SHP77 treated with DMSO at 0.1 percent for 48 hours (cell line): Measurements from ENCODE around the gene FGF16.
"Not testable (repeated sequence)": the region's sequence is repeated elsewhere in the genome, so short reads cannot be mapped to it uniquely, and the experiment has no call there.

ENCODE experiments used
- DNase-seq: peaks from one replicate; lab custom pipeline; 2025; lab: John Stamatoyannopoulos, UW

The FGF16 gene

DNA sequence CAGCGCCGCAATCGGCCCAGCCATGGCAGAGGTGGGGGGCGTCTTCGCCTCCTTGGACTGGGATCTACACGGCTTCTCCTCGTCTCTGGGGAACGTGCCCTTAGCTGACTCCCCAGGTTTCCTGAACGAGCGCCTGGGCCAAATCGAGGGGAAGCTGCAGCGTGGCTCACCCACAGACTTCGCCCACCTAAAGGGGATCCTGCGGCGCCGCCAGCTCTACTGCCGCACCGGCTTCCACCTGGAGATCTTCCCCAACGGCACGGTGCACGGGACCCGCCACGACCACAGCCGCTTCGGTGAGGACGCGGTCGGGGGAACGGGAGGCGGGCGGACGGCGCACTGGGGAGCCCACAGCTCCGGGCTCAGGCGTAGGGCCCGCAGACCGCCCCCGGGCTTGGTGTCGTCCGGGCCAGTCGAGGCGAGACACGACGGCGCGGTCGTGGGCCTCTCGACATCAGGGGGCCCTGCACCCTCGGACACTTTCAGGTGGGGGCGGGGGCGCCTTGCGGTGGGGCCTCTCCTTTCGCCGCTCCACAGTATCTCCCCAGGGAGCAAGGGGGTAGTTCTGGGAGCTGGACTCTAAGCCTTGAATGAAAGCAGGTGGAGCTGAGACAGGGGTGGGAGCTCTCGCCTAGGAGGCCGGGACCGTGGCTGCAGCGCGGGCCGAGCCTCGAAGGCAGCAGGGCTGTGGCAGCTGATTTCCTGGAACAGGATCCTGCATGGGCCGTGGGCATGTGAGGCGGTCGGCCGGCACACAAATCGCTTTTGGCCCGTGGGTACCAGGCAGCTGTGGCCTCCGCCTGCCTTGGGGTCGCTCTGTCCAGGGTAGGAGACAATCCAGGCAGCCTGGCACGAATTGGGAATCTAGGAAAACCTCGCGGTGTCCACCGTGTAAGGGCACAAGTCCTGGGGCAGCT, 722 bp downstream of the FGF16 start:
- no peak for DNase-seq

DNA sequence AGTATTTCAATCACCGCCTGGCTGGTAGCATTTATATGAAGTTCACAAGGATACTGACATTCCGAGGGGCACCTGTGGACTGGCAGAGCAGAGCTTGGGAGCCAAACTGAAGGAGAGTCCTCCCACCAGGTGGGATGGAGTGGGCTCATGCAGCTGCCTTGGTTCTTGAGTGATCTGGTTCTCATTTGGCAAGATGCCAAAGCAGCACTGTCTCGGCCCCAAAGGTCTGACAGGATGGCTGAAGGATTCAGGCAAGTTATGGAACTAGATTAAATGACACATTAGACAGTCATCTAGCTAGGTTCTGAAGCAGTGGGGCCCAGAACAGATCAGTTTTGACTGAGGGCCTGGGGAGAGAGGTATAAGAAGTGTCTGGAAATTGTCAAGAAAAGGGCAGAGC, 3.2 kb downstream of the FGF16 start:
- DNase-seq: no peak

DNA sequence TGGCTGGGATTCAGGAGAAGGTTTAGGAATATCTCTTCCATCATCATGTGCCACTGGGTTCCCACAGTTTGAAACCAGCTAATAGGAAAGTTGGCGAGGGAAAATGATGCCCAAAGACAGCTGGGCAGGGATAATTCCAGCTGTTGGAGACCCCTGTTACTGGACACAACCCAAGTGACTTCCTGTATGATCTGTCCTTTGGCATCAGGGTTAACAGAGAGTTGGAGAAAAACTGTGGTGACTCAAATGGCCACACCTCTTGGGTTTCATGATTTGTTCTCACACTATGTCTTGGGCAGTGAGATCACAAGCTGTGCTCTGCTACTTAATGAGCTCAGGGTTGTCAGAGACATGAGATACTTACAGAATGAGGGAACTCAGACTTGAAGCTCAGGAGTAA, 3.8 kb downstream of the FGF16 start:
- no peak for DNase-seq

DNA sequence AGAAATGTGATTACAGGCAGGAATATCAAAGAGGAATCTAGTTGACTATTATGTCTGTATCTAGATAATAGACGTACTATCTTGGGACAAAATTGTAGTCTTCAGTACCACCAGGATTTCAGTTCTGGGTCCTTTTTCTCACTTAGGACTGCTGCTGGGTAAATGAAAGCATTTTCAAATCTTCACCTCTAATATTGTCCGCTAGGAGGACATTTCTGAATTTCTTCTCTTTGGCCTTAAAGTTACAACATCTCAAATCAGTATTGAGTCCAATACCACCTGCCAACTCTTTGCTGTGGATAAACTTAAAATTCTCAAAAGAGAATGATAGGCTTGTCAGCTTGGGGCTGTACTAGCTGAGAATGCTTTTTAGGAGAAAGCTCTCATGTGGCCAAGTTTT, 6.0 kb downstream of the FGF16 start:
- DNase-seq: no peak

DNA sequence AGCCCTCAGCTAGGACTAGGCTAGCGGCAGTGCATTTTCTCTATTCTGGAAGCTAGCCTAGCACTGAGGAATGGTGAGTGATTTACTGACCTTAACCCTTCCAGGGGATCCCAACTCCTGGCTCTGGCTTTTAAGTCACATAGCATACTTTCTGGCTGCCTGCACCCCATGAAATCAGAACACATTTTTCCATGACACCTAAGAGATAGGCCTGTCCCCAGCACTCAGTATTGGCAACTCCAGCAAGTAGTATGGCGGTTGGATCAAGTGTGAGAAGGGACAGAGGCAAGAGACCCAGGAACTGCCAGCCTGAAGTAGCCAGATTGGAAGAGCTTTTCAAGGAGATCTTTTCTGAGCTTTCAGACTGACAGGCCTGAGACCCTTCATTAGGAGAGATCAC, 8.2 kb downstream of the FGF16 start:
- no peak for DNase-seq

DNA sequence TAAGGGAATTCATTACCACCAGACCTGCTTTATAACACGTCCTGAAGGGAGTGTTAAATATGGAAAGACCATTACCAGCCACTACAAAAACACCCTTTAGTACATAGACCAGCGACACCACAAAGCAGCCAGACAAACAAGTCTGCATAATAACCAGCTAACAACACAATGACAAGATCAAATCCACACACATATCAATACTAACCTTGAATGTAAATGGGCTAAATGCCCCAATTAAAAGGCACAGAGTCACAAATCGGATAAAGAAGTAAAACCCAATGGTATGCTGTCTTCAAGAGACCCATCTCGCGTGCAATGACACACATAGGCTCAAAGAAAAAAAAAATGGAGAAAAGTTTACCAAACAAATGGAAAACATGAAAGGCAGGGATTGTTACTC, 36.9 kb downstream of the FGF16 start:
- DNase-seq: no peak

DNA sequence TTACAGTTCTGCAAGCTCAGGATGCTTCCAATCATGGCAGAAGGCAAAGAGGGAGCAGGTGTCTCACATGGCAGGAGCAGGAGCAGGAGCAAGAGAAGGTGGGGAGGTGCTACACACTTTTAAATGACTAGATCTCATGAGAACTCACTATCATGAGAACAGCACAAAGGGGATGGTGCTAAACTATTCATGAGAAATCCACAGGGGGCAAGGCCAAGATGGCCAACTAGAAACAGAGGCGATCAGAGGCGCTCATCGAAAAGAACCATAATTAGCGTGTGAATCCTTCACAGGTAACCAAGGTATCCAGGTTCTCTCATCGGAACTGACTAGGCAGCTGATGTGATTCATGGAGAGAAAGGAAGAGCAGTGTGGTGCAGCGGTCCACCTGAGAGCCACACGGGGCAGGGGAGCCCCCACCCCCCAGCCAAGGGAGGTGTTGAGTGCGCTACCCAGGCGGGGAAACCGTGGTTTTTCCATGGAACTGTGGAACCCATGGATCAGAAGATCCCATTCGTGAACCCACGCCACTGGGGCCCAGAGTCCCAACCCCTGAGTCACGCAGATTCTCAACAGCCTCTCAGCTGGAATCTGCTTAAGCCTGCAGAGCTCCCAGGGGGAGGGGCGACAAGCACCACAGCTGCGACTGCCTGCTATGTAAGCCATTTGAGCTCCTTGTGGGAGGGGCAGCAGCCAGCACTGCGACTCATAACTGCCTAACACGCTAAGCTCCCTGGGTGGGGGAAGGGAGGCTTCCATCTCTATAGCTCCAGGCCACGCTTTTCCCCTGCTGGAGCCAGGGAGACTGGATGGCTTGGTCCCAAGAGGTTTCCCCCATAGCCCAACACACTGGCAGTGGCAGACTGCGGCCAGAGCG, 46.7 kb downstream of the FGF16 start:
- no peak for DNase-seq

DNA sequence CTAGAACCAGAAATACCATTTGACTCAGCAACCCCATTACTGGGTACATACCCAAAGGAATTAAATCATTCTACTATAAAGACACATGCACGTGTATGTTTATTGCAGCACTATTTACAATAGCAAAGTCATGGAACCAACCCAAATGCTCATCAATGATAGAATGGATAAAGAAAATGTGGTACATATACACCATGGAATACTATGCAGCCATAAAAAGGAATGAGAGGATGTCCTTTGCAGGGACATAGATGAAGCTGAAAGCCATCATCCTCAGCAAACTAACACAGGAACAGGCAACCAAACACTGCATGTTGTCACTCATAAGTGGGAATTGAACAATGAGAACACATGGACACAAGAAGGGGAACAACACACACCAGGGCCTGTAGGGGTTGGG, 53.0 kb downstream of the FGF16 start:
- not testable (repeated sequence) for DNase-seq

DNA sequence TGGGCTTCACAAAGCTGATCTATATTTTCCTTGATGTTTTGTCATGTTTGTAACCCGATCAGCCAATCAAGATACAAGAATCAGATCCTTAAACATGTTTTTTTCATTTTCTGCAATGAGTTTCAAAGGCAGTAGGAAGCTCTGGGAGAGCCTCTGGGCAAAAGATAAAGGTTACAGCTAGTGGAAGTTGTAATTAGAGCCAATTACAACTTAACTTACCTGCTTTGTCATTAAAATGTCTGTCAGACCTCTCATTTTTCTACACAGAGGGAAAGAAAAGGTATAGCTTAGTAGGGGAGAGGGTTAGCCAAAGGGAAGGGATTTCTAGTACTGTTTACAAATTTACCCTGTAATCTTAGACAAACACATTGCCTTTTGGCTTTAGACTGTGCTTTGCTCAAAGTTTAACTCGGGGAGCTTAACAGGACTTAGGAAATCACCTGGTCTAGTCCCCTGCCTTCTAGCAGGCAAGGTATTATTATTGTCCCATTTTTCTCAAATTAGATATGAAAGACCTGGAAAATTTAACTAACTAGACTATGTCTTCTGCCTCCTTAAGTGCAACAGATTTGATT, 55.8 kb downstream of the FGF16 start:
- no peak for DNase-seq

DNA sequence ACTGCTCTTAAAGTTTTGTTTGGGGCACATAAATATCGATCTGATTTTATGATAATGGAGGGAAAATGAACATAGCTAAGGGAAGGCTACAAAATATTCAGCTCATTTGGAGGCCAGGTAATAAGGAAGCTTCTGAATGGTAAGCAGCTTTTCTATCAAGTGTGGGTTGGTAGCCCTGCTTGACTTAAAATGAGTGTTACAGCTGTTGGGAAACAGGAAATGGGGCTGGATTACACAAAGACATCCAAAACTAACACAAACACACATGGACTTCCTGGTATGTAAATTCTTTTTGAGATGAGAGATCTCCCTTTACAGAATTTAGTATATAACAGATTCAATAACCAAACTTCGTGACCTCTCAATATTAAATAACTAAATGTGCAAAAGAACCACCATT, 58.0 kb downstream of the FGF16 start:
- DNase-seq: no peak
